ENCODE measurements around the gene EPHB6.

Gene EPHB6

DNA sequence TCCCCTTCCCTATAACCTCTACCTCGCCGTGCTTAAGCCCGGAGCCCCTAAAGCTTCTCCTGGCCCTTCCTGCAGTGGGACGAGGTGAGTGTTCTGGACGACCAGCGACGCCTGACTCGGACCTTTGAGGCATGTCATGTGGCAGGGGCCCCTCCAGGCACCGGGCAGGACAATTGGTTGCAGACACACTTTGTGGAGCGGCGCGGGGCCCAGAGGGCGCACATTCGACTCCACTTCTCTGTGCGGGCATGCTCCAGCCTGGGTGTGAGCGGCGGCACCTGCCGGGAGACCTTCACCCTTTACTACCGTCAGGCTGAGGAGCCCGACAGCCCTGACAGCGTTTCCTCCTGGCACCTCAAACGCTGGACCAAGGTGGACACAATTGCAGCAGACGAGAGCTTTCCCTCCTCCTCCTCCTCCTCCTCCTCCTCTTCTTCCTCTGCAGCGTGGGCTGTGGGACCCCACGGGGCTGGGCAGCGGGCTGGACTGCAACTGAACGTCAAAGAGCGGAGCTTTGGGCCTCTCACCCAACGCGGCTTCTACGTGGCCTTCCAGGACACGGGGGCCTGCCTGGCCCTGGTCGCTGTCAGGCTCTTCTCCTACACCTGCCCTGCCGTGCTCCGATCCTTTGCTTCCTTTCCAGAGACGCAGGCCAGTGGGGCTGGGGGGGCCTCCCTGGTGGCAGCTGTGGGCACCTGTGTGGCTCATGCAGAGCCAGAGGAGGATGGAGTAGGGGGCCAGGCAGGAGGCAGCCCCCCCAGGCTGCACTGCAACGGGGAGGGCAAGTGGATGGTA lies 9.2 kb downstream of the EPHB6 start:
- DNase-seq (ENCODE audit: extremely low read depth in 1 of 2, low read depth in 1 of 2), result no peak

DNA sequence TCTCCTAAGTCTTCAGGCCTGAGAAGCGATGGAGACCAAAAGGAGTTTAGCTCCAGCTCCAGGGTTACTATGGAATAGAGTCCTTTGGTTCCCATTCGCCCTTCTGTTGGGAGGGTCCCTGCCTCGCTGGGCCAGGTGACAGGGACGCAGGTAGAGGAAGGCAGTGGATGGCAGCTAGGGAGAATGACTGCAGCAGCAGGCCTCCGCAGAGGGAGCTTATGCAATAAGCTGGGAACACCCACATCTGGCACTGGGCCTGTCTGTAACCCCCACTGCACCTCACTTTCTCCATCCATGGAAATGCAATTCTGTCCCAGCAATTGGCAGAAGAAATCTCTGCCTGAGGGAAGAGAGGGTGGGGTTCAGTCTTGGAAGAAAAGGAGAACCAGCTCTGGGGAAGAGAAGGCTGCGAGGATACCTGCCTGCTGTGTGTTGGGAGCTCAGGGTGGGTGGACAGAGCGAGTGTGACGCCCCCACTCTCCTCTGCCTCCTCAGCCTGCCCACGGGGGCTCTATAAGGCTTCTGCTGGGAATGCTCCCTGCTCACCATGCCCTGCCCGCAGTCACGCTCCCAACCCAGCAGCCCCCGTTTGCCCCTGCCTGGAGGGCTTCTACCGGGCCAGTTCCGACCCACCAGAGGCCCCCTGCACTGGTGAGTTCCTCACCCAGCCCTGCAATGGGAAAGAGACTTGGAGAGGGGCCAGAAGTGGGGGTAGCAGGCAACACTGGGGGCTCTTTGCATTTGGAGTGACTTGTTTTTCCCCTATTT lies 10.3 kb downstream of the EPHB6 start:
- DNase-seq (ENCODE audit: extremely low read depth in 1 of 2, low read depth in 1 of 2), result no peak

DNA sequence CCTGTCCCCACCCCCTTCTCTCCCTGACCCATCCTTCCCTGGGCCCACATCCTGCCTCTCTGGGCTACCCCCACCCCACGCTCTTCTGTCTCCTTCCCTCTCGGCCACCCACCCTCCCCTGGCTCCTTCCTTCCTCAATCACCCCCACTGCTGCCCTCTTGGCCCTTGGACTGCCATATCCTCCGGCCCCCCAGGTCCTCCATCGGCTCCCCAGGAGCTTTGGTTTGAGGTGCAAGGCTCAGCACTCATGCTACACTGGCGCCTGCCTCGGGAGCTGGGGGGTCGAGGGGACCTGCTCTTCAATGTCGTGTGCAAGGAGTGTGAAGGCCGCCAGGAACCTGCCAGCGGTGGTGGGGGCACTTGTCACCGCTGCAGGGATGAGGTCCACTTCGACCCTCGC lies 10.9 kb downstream of the EPHB6 start:
- DNase-seq (ENCODE audit: extremely low read depth in 1 of 2, low read depth in 1 of 2), result no peak

DNA sequence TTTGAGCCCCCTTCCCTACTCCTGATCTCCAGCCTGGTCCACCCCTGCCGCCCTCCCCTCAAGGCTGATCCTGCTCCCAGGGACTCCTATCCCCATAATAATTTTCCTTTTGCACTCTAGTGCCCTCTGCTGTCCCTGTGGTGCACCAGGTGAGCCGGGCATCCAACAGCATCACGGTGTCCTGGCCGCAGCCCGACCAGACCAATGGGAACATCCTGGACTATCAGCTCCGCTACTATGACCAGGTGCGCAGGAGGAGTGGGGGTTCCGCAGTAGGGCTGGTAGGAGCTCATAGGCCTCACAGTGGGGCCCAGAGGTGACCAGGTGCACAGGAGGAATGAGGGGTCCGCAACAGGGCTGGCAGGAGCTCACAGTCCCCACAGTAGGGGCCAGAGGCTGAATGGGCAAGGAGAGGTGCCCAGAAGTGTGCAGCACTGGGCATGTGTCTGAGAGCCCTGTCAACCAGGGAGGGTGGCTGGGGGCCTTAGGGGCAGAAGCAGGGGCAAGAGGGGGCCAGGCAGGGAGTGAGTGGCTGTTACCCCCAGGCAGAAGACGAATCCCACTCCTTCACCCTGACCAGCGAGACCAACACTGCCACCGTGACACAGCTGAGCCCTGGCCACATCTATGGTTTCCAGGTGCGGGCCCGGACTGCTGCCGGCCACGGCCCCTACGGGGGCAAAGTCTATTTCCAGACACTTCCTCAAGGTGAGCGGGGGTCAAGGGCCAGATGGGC lies 11.7 kb downstream of the EPHB6 start:
- no peak for DNase-seq (ENCODE audit: extremely low read depth in 1 of 2, low read depth in 1 of 2)

DNA sequence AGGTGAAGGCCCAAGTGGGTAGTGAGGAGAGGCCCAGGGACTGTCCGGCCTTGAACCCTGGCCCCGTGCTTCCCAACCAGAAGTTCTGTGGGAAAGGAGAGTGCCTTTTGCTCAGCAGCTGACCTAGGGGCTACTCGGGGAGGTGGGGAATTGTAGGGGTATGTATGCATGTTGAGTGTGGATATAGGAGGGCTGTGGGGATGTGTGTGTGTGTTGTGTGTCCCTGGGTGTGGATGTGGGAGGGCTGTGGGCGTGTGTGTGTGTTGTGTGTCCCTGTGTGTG lies 12.2 kb downstream of the EPHB6 start:
- no peak for DNase-seq (ENCODE audit: extremely low read depth in 1 of 2, low read depth in 1 of 2)

DNA sequence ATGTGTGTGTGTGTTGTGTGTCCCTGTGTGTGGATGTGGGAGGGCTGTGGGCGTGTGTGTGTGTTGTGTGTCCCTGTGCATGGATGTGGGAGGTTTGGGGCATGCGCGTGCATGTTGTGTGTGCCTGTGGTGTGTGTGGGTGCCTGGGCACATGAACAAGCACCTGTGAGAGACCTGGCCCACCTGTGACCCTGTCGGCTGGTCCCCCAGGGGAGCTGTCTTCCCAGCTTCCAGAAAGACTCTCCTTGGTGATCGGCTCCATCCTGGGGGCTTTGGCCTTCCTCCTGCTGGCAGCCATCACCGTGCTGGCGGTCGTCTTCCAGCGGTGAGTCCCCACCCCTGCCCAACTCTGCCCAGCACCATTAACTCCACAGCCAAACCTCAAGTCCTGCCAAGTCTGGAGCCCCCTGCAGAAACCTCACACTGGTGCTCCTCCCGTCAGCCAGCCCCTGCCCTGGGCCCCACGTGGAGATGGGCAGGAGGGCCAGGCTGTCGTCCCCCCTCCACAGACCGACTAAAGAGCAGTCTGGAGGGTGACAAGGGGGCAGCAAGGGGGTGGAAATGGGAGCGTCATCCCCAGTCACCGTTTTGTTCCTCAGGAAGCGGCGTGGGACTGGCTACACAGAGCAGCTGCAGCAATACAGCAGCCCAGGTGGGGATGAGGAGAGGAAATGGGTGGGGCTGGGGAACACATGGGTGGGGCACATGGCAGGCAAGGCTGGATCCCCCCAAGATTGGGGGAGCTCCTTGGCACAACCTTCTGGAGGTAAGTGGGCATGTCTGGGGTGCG lies 12.7 kb downstream of the EPHB6 start:
- no peak for DNase-seq (ENCODE audit: extremely low read depth in 1 of 2, low read depth in 1 of 2)

DNA sequence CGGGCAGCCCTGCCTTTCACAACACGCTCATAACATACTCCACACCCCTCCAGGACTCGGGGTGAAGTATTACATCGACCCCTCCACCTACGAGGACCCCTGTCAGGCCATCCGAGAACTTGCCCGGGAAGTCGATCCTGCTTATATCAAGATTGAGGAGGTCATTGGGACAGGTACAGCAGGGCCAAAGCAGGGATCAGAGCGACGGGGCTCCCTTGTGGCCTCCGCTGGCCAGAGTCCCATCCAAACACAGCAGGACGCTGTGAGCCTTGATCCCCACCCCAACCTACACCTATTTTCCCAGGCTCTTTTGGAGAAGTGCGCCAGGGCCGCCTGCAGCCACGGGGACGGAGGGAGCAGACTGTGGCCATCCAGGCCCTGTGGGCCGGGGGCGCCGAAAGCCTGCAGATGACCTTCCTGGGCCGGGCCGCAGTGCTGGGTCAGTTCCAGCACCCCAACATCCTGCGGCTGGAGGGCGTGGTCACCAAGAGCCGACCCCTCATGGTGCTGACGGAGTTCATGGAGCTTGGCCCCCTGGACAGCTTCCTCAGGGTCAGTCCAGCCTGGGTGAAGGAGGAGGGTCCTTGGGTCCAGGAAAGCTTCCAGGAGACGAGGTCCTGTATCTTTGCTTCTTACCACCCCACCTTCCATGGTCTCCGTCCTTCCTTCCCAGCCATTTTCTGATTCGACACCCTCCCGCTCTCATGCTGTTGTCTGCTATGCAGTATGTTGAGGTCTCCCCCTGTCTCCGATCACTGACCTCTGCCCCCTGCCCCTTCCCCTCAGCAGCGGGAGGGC lies 13.5 kb downstream of the EPHB6 start:
- no peak for DNase-seq (ENCODE audit: extremely low read depth in 1 of 2, low read depth in 1 of 2)

DNA sequence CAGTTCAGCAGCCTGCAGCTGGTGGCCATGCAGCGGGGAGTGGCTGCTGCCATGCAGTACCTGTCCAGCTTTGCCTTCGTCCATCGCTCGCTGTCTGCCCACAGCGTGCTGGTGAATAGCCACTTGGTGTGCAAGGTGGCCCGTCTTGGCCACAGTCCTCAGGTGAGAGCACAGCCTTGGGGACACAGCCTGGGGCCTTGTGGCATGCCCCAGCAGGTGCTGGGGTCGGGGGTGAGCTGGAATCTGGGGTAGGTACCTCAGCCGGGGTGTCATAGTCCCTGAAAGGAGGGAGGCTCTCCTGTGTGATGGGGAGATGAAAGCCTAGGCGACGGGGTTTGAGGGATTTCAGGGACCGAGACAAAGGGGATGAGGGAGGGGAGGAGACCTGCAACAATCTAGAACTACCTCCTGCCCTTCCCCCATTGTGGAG lies 14.1 kb downstream of the EPHB6 start:
- DNase-seq (ENCODE audit: extremely low read depth in 1 of 2, low read depth in 1 of 2), result no peak

DNA sequence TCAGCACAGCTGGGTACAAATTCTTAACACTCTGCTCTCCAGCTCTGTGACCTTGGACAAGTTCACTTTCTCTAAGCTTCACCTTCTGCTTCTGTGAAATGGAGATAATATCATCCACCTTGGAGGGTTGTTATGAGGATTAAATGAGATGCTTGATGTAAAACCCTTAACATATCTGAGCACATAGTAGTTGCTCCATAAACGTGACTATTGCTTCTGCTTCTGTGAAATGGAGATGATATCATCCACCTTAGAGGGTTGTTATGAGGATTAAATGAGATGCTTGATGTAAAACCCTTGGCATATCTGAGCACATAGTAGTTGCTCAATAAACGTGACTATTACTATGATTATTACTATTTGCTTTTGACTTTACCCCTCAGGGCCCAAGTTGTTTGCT lies 14.6 kb downstream of the EPHB6 start:
- no peak for DNase-seq (ENCODE audit: extremely low read depth in 1 of 2, low read depth in 1 of 2)

DNA sequence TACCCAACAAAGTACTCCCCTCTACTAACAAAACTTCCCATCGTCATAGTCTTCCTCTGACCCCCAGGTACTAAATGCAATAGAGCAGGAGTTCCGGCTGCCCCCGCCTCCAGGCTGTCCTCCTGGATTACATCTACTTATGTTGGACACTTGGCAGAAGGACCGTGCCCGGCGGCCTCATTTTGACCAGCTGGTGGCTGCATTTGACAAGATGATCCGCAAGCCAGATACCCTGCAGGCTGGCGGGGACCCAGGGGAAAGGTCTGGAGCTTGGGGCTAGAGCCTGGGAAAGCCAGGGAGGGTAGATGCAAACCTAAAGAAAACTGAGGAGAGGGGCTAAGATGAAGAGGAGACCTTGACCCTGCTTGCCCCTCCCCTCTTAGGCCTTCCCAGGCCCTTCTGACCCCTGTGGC lies 15.3 kb downstream of the EPHB6 start:
- DNase-seq (ENCODE audit: extremely low read depth in 1 of 2, low read depth in 1 of 2), result no peak

DNA sequence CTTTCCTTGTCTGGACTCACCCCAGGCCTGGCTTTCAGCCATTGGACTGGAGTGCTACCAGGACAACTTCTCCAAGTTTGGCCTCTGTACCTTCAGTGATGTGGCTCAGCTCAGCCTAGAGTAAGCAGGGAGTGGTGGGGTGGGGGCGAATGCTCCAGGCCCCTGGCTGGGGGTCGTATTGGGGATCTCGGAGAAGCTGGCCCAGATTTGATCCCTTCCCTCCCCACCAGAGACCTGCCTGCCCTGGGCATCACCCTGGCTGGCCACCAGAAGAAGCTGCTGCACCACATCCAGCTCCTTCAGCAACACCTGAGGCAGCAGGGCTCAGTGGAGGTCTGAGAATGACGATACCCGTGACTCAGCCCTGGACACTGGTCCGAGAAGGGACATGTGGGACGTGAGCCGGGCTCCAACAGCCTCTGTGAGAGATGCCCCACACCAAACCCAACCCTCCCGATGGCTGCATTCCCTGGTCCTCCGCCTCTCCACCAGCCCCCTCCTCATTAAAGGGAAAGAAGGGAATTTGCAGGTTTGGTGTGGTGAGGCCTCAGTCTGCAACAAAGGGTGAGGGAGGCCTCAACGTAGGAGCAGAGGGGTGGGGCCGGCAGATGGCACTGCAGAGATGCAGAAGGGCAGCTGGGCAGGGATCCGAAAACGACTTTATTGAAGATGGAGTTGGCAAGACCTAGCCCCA lies 15.8 kb downstream of the EPHB6 start:
- no peak for DNase-seq (ENCODE audit: extremely low read depth in 1 of 2, low read depth in 1 of 2)

DNA sequence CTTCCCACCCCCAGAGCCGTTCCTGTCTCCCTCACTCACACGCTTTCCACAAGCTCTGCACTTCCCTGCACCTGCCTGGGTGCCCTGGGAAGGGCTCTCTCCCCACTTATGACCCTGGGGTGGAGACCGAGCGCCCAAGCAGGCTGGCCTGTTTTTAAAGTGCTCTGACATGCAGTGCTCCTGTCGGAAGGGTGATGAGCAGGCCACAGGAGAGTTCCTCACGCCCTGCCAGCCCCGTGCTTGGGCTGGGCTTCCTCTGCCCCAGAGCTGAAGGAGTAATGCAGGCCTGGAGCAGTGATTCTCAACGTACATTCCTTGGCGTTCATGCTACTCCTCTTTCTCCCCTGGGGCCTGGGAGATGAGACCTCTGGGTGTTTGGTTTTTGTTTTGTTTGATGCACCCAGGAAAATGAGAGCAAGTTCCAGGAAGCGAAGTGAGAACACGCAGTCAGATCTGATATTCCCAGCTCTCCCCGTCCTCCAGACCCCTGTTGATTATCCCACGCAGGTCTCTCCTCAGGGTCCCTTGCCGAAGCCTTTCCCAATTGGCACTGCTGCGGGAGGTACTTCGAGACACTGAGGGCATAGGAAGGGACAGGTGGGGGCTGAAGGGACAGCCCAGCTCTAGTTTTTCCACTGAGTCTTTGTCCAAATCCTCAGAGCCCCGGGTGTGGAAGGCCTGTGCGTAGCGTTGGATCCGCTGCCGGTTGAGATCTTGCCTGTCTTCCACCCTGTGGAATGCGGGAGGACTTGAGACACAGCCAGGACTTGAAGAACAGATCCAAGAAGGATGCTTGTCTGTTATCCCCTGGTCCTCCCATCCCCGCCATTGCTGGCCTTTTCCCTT lies 16.6 kb downstream of the EPHB6 start:
- no peak for DNase-seq (ENCODE audit: extremely low read depth in 1 of 2, low read depth in 1 of 2)

DNA sequence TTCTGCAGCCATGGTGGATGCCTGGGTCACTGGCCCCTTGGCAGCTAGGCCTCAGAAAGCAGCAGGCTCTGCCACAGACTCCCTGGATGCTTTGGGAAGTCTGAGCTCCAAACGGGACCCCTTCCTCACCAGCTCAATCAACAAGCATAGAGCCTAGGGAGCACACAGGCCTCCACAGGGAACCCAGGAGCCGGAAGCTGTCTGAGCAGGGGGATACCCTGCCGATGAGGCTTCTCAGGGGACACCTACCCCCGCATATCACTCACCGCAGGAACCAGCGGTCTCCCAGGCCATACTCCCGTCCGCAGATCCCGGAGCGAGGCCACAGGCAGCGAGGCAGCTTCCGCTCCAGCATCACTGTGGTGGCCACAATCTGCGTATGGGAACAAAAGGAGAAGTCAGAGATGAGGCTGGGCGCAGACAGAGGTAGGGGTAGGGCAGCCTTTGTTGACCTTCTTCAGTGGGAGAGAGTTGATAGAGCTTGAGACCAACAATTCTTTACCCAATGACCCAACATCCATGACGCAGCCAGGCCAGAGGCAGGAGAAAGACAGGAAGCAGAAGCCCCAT lies 17.3 kb downstream of the EPHB6 start:
- DNase-seq (ENCODE audit: extremely low read depth in 1 of 2, low read depth in 1 of 2), result no peak

DNA sequence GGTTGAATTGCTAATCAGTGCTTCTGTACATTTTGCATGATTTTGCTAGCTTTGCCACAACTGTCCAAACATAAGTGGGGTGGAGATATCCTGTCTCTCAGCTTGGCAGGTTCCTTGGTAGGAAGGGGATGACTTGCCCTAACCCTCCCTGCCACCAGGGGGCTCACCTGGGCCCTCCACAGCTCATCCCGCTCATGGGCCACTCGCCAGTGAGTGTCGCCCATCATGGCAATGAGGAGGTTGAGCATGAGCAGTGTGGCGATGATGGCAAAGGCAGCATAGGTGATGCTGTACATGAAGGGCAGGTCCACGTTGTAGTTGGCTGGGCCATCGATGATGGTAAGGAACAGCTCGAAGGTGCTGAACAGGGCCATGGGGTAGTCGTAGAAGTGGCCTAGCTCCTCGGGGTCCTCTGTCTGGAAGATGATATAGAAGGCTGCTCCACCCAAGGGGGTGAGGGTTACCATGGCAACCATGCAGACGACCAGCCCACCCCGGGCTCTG lies 18.5 kb downstream of the EPHB6 start:
- DNase-seq (ENCODE audit: extremely low read depth in 1 of 2, low read depth in 1 of 2), result no peak

DNA sequence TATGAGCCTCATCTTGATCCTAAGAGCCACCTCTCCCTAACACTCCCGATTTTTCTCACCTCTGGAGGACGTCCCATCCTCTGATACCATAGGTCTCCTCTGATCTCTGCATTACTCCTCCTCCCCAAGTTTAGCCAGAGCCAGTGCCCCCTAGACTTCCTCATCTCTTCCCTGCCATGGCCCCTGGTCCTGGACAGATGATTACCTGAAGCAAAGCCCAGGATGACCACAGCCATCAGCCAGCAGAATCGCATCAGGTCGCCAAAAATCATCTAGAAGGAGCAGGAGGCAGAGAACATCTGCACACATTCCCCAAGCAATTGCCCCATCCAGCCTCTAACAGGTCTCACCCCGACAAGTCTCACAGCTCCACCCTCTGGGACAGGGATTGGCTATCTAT lies 19.0 kb downstream of the EPHB6 start:
- no peak for DNase-seq (ENCODE audit: extremely low read depth in 1 of 2, low read depth in 1 of 2)

DNA sequence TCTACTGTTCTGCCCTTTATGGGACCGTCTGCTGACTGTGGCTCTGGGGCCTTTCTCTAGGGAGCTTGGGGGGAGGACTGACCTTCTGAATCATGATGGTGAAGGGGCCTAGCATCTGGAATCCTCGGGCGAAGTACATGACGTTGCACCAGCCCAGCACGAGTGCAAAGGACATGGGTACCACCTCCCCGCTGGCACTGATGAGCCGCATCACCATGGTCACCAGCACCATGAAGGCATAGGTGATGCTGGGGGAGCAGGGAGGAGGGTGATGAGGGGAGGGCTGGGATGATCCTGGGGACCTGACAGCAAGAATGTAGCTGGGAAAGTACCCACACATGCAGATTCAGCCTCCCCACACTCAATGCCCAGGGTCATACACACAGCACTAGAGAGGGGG lies 19.5 kb downstream of the EPHB6 start:
- no peak for DNase-seq (ENCODE audit: extremely low read depth in 1 of 2, low read depth in 1 of 2)

DNA sequence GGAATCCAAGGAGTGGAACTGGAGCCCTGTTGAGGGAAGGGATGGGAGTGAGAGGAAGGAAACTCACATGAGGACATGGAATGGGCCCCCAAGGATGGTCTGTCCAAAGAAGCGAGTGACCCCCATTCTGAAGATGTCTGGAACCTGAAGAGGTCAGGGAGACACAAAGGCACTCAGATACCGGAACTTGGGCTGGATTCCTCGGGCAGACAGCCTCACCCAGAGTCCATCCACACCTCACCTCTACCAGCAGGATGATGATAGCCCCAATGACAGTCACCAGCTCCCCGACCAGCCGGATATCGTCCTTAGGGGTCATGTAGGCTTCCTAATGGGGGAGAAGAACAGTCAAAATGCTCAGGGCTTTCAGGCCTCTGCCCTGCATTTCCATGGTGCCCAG lies 20.0 kb downstream of the EPHB6 start:
- DNase-seq (ENCODE audit: extremely low read depth in 1 of 2, low read depth in 1 of 2), result no peak

DNA sequence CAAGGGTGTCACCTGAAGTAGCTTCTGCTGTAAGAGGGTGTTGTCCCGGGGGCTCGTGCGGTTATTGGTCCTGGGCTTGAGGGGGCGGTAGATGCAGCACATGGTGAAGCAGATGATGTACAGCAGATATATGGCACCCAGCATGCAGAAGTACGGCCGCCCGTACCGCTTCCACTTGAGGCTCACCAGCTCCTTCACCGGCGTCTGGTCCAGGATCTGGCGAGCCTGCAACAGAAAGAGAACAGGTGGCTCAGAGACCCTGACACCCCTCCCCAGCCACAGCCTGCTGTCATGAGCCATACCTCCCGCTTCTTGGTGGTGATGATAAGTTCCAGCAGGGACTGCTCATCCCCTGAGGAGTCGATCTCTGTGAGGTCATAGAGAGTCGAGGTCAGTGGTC lies 20.6 kb downstream of the EPHB6 start:
- DNase-seq (ENCODE audit: extremely low read depth in 1 of 2, low read depth in 1 of 2), result no peak

Measured in stimulated activated CD8-positive, alpha-beta memory T cell treated with anti-CD3 and anti-CD28 coated beads, Interleukin-7, amount 100 ng/mL, for 48 hours (primary cell).